ENCODE measurements around the gene NETO1. TPM values are rescaled to one million over a fixed set of nuclear protein-coding genes. Genes with fewer than 3 reads are reported as not detected.

Gene NETO1
- total and polyA plus RNA-seq, 10 of the 15 experiments (the other 5 are each of a cell fraction or from before 2014, with no cell fraction given): 0.52 TPM; not detected in 9

- no peaks in the 10 kb centered on the region for H3K79me2 ChIP-seq (ENCODE audit: control insufficient read depth, insufficient read depth, low read length)
- intact Hi-C loops (cut with micrococcal nuclease; ENCODE audit: unreplicated experiment): no loop called here
- no peak overlapping the region for H2AFZ ChIP-seq (ENCODE audit: control insufficient read depth, low read depth, low read length)
- no peak overlapping the region for H3K4me2 ChIP-seq (ENCODE audit: control insufficient read depth, insufficient read depth)
- FAIRE-seq (no peak), ATAC-seq (no peak), DNase-seq (ENCODE audit: low read depth, low spot score) (no peak)
- H3K27me3 ChIP-seq (replicated peaks in 1 of 2; ENCODE audit: control insufficient read depth in 2 of 2, insufficient read depth in 2 of 2, low read length in 1 of 2): no peaks in the 10 kb centered on the region
- ChIA-PET SMC1A (ENCODE audit: uncharacterized antibody, unreplicated experiment) (interaction anchor here (1.3 kb wide), 1 partner anchor 10 kb away, joined by 3 read pairs; no protein-coding TSS in a partner anchor), RAD21 (ENCODE audit: unreplicated experiment) (no interaction called here), CTCF (interaction anchor here (1.5 kb wide), 1 partner anchor 9 kb away, joined by 7 read pairs; no protein-coding TSS in a partner anchor), POLR2A (no interaction called here)
- no peak overlapping the region for H3K4me3 ChIP-seq
- TF ChIP-seq TAF1 (IDR thresholded peaks at IDR 0.05; ENCODE audit: borderline replicate concordance, low read depth, low read length) (no peak), NFIC (IDR thresholded peaks at IDR 0.05; ENCODE audit: low read depth, low read length) (no peak), FOXM1 (IDR thresholded peaks at IDR 0.05; ENCODE audit: low read depth, low read length) (no peak), LARP7 (IDR thresholded peaks at IDR 0.05) (no peak), NR2C1 (IDR thresholded peaks at IDR 0.05) (no peak), POLR2AphosphoS5 (IDR thresholded peaks at IDR 0.05; ENCODE audit: low read length) (no peak), CBX5 (IDR thresholded peaks at IDR 0.05; ENCODE audit: low read depth) (no peak), SMC3 (IDR thresholded peaks at IDR 0.05; ENCODE audit: borderline replicate concordance, low read length) (no peak), MTA2 (IDR thresholded peaks at IDR 0.05; ENCODE audit: low read depth) (no peak), CREM (IDR thresholded peaks at IDR 0.05; ENCODE audit: low read depth) (no peak), USF1 (IDR thresholded peaks at IDR 0.05; ENCODE audit: borderline replicate concordance, extremely low read length, insufficient read depth, low read depth, low read length) (no peak), GABPA (IDR thresholded peaks at IDR 0.05; ENCODE audit: low read depth) (no peak), FOXK2 (IDR thresholded peaks at IDR 0.05) (no peak), RAD21 (IDR thresholded peaks at IDR 0.05; ENCODE audit: insufficient read depth, low read depth, low read length) (no peak), NR2C2 (IDR thresholded peaks at IDR 0.05; ENCODE audit: borderline replicate concordance, control insufficient read depth, insufficient read length, low read depth) (no peak)
- TF ChIP-seq, protein P1, sequence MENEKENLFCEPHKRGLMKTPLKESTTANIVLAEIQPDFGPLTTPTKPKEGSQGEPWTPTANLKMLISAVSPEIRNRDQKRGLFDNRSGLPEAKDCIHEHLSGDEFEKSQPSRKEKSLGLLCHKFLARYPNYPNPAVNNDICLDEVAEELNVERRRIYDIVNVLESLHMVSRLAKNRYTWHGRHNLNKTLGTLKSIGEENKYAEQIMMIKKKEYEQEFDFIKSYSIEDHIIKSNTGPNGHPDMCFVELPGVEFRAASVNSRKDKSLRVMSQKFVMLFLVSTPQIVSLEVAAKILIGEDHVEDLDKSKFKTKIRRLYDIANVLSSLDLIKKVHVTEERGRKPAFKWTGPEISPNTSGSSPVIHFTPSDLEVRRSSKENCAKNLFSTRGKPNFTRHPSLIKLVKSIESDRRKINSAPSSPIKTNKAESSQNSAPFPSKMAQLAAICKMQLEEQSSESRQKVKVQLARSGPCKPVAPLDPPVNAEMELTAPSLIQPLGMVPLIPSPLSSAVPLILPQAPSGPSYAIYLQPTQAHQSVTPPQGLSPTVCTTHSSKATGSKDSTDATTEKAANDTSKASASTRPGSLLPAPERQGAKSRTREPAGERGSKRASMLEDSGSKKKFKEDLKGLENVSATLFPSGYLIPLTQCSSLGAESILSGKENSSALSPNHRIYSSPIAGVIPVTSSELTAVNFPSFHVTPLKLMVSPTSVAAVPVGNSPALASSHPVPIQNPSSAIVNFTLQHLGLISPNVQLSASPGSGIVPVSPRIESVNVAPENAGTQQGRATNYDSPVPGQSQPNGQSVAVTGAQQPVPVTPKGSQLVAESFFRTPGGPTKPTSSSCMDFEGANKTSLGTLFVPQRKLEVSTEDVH (IDR thresholded peaks at IDR 0.05; ENCODE audit: low read depth, partially characterized antibody): no peak
- TF ChIP-seq, protein P2, sequence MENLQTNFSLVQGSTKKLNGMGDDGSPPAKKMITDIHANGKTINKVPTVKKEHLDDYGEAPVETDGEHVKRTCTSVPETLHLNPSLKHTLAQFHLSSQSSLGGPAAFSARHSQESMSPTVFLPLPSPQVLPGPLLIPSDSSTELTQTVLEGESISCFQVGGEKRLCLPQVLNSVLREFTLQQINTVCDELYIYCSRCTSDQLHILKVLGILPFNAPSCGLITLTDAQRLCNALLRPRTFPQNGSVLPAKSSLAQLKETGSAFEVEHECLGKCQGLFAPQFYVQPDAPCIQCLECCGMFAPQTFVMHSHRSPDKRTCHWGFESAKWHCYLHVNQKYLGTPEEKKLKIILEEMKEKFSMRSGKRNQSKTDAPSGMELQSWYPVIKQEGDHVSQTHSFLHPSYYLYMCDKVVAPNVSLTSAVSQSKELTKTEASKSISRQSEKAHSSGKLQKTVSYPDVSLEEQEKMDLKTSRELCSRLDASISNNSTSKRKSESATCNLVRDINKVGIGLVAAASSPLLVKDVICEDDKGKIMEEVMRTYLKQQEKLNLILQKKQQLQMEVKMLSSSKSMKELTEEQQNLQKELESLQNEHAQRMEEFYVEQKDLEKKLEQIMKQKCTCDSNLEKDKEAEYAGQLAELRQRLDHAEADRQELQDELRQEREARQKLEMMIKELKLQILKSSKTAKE (IDR thresholded peaks at IDR 0.05; ENCODE audit: low read depth, poor library complexity, severe bottlenecking): no peak
- TF ChIP-seq, protein P3, sequence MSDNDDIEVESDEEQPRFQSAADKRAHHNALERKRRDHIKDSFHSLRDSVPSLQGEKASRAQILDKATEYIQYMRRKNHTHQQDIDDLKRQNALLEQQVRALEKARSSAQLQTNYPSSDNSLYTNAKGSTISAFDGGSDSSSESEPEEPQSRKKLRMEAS (IDR thresholded peaks at IDR 0.05; ENCODE audit: low read depth, low read length): no peak
- H3K9me3 ChIP-seq (replicated peaks; ENCODE audit: control insufficient read depth, insufficient read depth, low read length): no peaks in the 10 kb centered on the region
- H4K20me1 ChIP-seq (ENCODE audit: control insufficient read depth, insufficient read depth): no peaks in the 10 kb centered on the region
- BruUV-seq (replicated peaks): no TSS peak
- no peak overlapping the region for H3K9ac ChIP-seq (ENCODE audit: control insufficient read depth, insufficient read depth, low read length)
- H3K4me1 ChIP-seq (ENCODE audit: control insufficient read depth, insufficient read depth, low read length): no peaks in the 10 kb centered on the region
- no peak overlapping the region for H3K27ac ChIP-seq (ENCODE audit: control insufficient read depth, insufficient read depth)
- in situ Hi-C loops (cut with MboI): loop anchor here (25.0 kb wide), 1 partner anchor 1339 kb away; no protein-coding TSS in a partner anchor
- no peaks in the 10 kb centered on the region for H3K36me3 ChIP-seq (ENCODE audit: control insufficient read depth in 2 of 2, insufficient read depth in 2 of 2, low read length in 1 of 2)
Measured at GRCh38 chr18:72772916-72773315, 94.9 kb downstream of the NETO1 start.
